Measurements from ENCODE around the gene USP14. TPM values are rescaled to one million over a fixed set of nuclear protein-coding genes. Genes with fewer than 3 reads are reported as not detected.

Gene USP14
- total and polyA plus RNA-seq, 4 donors = 30.9 to 74.0 (median 54.1) TPM

GRCh38 chr18:191725-192124 is 33.4 kb downstream of the USP14 start:
- no CpG with 5 or more reads among the region's 1 CpG for WGBS (ENCODE audit: insufficient coverage)
- Histone ChIP-seq H3K9me3 (ENCODE audit: control insufficient read depth, insufficient read depth, low read length) (no peaks in the 10 kb centered on the region), H3K27me3 (ENCODE audit: control insufficient read depth, insufficient read depth, low read length) (no peaks in the 10 kb centered on the region), H3K27ac (ENCODE audit: low read depth, low read length) (no peak overlapping the region), H3K4me3 (ENCODE audit: low read depth, low read length) (no peak overlapping the region), H3K4me1 (ENCODE audit: control insufficient read depth, insufficient read depth, low read length) (no peaks in the 10 kb centered on the region), H3K36me3 (ENCODE audit: control insufficient read depth, insufficient read depth, low read length) (peaks cover 1% of the 10 kb centered on the region)
- DNase-seq (ENCODE audit: low read depth in 4 of 6, low spot score in 6 of 6) = no peak

- peaks cover 5% of the 10 kb centered on the region for H3K36me3 ChIP-seq (ENCODE audit: control insufficient read depth, insufficient read depth, low read length)
- no peaks in the 10 kb centered on the region for H3K9me3 ChIP-seq (ENCODE audit: control insufficient read depth, insufficient read depth, low read length)
- no peak overlapping the region for H3K27ac ChIP-seq (ENCODE audit: low read depth, low read length)
- WGBS (ENCODE audit: insufficient coverage) = no CpG with 5 or more reads among the region's 7 CpGs
- H3K4me1 ChIP-seq (ENCODE audit: control insufficient read depth, insufficient read depth, low read length) = no peaks in the 10 kb centered on the region
- DNase-seq (ENCODE audit: low read depth in 4 of 6, low spot score in 6 of 6) = no peak
- H3K4me3 ChIP-seq (ENCODE audit: low read depth, low read length) = no peak overlapping the region
- no peaks in the 10 kb centered on the region for H3K27me3 ChIP-seq (ENCODE audit: control insufficient read depth, insufficient read depth, low read length)
Measured at GRCh38 chr18:192801-193200, 34.4 kb downstream of the USP14 start.

GRCh38 chr18:195651-196050 is 37.3 kb downstream of the USP14 start:
- Histone ChIP-seq H3K4me3 (ENCODE audit: low read depth, low read length) (no peak overlapping the region), H3K4me1 (ENCODE audit: control insufficient read depth, insufficient read depth, low read length) (no peaks in the 10 kb centered on the region), H3K9me3 (ENCODE audit: control insufficient read depth, insufficient read depth, low read length) (no peaks in the 10 kb centered on the region), H3K27me3 (ENCODE audit: control insufficient read depth, insufficient read depth, low read length) (no peaks in the 10 kb centered on the region), H3K27ac (ENCODE audit: low read depth, low read length) (no peak overlapping the region), H3K36me3 (ENCODE audit: control insufficient read depth, insufficient read depth, low read length) (peaks cover 9% of the 10 kb centered on the region)
- no peak for DNase-seq (ENCODE audit: low read depth in 4 of 6, low spot score in 6 of 6)
- WGBS (ENCODE audit: insufficient coverage) = no CpG with 5 or more reads among the region's 1 CpG

GRCh38 chr18:199214-199613 is 40.9 kb downstream of the USP14 start:
- H3K36me3 ChIP-seq (ENCODE audit: control insufficient read depth, insufficient read depth, low read length) = peaks cover 18% of the 10 kb centered on the region
- H3K4me1 ChIP-seq (ENCODE audit: control insufficient read depth, insufficient read depth, low read length) = no peaks in the 10 kb centered on the region
- no peak overlapping the region for H3K4me3 ChIP-seq (ENCODE audit: low read depth, low read length)
- WGBS (ENCODE audit: insufficient coverage) = 100% methylated on average over 1 of the region's 3 CpGs
- H3K27ac ChIP-seq (ENCODE audit: low read depth, low read length) = no peak overlapping the region
- H3K27me3 ChIP-seq (ENCODE audit: control insufficient read depth, insufficient read depth, low read length) = no peaks in the 10 kb centered on the region
- H3K9me3 ChIP-seq (ENCODE audit: control insufficient read depth, insufficient read depth, low read length) = no peaks in the 10 kb centered on the region
- DNase-seq (ENCODE audit: low read depth in 4 of 6, low spot score in 6 of 6) = no peak

- Histone ChIP-seq H3K4me1 (ENCODE audit: control insufficient read depth, insufficient read depth, low read length) (no peaks in the 10 kb centered on the region), H3K36me3 (ENCODE audit: control insufficient read depth, insufficient read depth, low read length) (peaks cover 18% of the 10 kb centered on the region), H3K27me3 (ENCODE audit: control insufficient read depth, insufficient read depth, low read length) (no peaks in the 10 kb centered on the region), H3K27ac (ENCODE audit: low read depth, low read length) (no peak overlapping the region), H3K4me3 (ENCODE audit: low read depth, low read length) (no peak overlapping the region), H3K9me3 (ENCODE audit: control insufficient read depth, insufficient read depth, low read length) (no peaks in the 10 kb centered on the region)
- WGBS (ENCODE audit: insufficient coverage) = no CpG with 5 or more reads among the region's 2 CpGs
- DNase-seq (ENCODE audit: low read depth in 4 of 6, low spot score in 6 of 6) = no peak
Measured at GRCh38 chr18:199768-200167, 41.4 kb downstream of the USP14 start.

GRCh38 chr18:210075-210474 is 51.7 kb downstream of the USP14 start:
- Histone ChIP-seq H3K27me3 (ENCODE audit: control insufficient read depth, insufficient read depth, low read length) (no peaks in the 10 kb centered on the region), H3K9me3 (ENCODE audit: control insufficient read depth, insufficient read depth, low read length) (no peaks in the 10 kb centered on the region), H3K27ac (ENCODE audit: low read depth, low read length) (no peak overlapping the region), H3K4me3 (ENCODE audit: low read depth, low read length) (no peak overlapping the region), H3K4me1 (ENCODE audit: control insufficient read depth, insufficient read depth, low read length) (no peaks in the 10 kb centered on the region), H3K36me3 (ENCODE audit: control insufficient read depth, insufficient read depth, low read length) (peaks cover 11% of the 10 kb centered on the region)
- no peak for DNase-seq (ENCODE audit: low read depth in 4 of 6, low spot score in 6 of 6)
- WGBS (ENCODE audit: insufficient coverage) = no CpG with 5 or more reads among the region's 1 CpG

- DNase-seq (ENCODE audit: low read depth in 4 of 6, low spot score in 6 of 6) = no peak
- Histone ChIP-seq H3K4me1 (ENCODE audit: control insufficient read depth, insufficient read depth, low read length) (no peaks in the 10 kb centered on the region), H3K36me3 (ENCODE audit: control insufficient read depth, insufficient read depth, low read length) (peaks cover 6% of the 10 kb centered on the region), H3K27me3 (ENCODE audit: control insufficient read depth, insufficient read depth, low read length) (no peaks in the 10 kb centered on the region), H3K9me3 (ENCODE audit: control insufficient read depth, insufficient read depth, low read length) (no peaks in the 10 kb centered on the region), H3K4me3 (ENCODE audit: low read depth, low read length) (no peak overlapping the region), H3K27ac (ENCODE audit: low read depth, low read length) (no peak overlapping the region)
- 100% methylated on average over 1 of the region's 4 CpGs for WGBS (ENCODE audit: insufficient coverage)
Measured at GRCh38 chr18:210733-211132, 52.4 kb downstream of the USP14 start.

- H3K4me3 ChIP-seq (ENCODE audit: low read depth, low read length) = no peak overlapping the region
- H3K9me3 ChIP-seq (ENCODE audit: control insufficient read depth, insufficient read depth, low read length) = no peaks in the 10 kb centered on the region
- no peaks in the 10 kb centered on the region for H3K4me1 ChIP-seq (ENCODE audit: control insufficient read depth, insufficient read depth, low read length)
- peaks cover 9% of the 10 kb centered on the region for H3K36me3 ChIP-seq (ENCODE audit: control insufficient read depth, insufficient read depth, low read length)
- H3K27ac ChIP-seq (ENCODE audit: low read depth, low read length) = no peak overlapping the region
- no peaks in the 10 kb centered on the region for H3K27me3 ChIP-seq (ENCODE audit: control insufficient read depth, insufficient read depth, low read length)
- DNase-seq (ENCODE audit: low read depth in 4 of 6, low spot score in 6 of 6) = no peak
Measured at GRCh38 chr18:211582-211981, 53.2 kb downstream of the USP14 start.

GRCh38 chr18:212780-213179 is 54.4 kb downstream of the USP14 start:
- WGBS (ENCODE audit: insufficient coverage) = no CpG with 5 or more reads among the region's 1 CpG
- no peaks in the 10 kb centered on the region for H3K9me3 ChIP-seq (ENCODE audit: control insufficient read depth, insufficient read depth, low read length)
- DNase-seq (ENCODE audit: low read depth in 4 of 6, low spot score in 6 of 6) = no peak
- H3K4me1 ChIP-seq (ENCODE audit: control insufficient read depth, insufficient read depth, low read length) = no peaks in the 10 kb centered on the region
- no peak overlapping the region for H3K27ac ChIP-seq (ENCODE audit: low read depth, low read length)
- H3K4me3 ChIP-seq (ENCODE audit: low read depth, low read length) = no peak overlapping the region
- H3K27me3 ChIP-seq (ENCODE audit: control insufficient read depth, insufficient read depth, low read length) = no peaks in the 10 kb centered on the region
- peaks cover 10% of the 10 kb centered on the region for H3K36me3 ChIP-seq (ENCODE audit: control insufficient read depth, insufficient read depth, low read length)

GRCh38 chr18:213505-213904 is 55.1 kb downstream of the USP14 start:
- WGBS (ENCODE audit: insufficient coverage) = no CpG with 5 or more reads among the region's 4 CpGs
- Histone ChIP-seq H3K27me3 (ENCODE audit: control insufficient read depth, insufficient read depth, low read length) (no peaks in the 10 kb centered on the region), H3K36me3 (ENCODE audit: control insufficient read depth, insufficient read depth, low read length) (peaks cover 10% of the 10 kb centered on the region), H3K4me3 (ENCODE audit: low read depth, low read length) (no peak overlapping the region), H3K9me3 (ENCODE audit: control insufficient read depth, insufficient read depth, low read length) (no peaks in the 10 kb centered on the region), H3K4me1 (ENCODE audit: control insufficient read depth, insufficient read depth, low read length) (no peaks in the 10 kb centered on the region), H3K27ac (ENCODE audit: low read depth, low read length) (no peak overlapping the region)
- no peak for DNase-seq (ENCODE audit: low read depth in 4 of 6, low spot score in 6 of 6)
